CD4-positive, CD25-positive, alpha-beta regulatory T cell (primary cell): ENCODE measurements around the gene ZMPSTE24. TPM values are rescaled to one million over a fixed set of nuclear protein-coding genes. Genes with fewer than 3 reads are reported as not detected.

Experiments
- ATAC-seq, 2 donors: fragments of 150-1000 bp; cut with Tn5 transposase; one replicate each; pipeline ENCODE4 v1.10.0; 2021; ENCODE audit warnings: low read depth in 2 of 2, moderate number of reproducible peaks in 2 of 2, moderate library complexity in 1 of 2
- DNase-seq, 3 donors: peaks; one replicate each; pipeline versions ENCODE4 v3.0.0 to v3.0.0-alpha.2; 2012 to 2022; ENCODE audit warnings: mixed read lengths in 1 of 3
- H3K27ac ChIP-seq: one replicate; pipeline ENCODE4 v1.7.0; 2013; ENCODE audit warnings: mild to moderate bottlenecking, low read length; ENCODE audit not compliant: insufficient read depth, poor library complexity, severe bottlenecking
- H3K27me3 ChIP-seq: one replicate; pipeline ENCODE4 v1.7.0; 2013; ENCODE audit warnings: low read length; ENCODE audit not compliant: control insufficient read depth, insufficient read depth
- H3K36me3 ChIP-seq: one replicate; pipeline ENCODE4 v1.7.0; 2013; ENCODE audit warnings: mild to moderate bottlenecking, low read length, moderate library complexity; ENCODE audit not compliant: control insufficient read depth, insufficient read depth
- H3K4me1 ChIP-seq: 2 replicates; pipeline ENCODE4 v1.7.0; 2013; ENCODE audit warnings: mild to moderate bottlenecking, low read length; ENCODE audit not compliant: insufficient read depth, control insufficient read depth, poor library complexity, severe bottlenecking
- H3K4me3 ChIP-seq: one replicate; pipeline ENCODE4 v1.7.0; 2013; ENCODE audit warnings: low read depth, mild to moderate bottlenecking, low read length, moderate library complexity
- H3K9me3 ChIP-seq, 2 experiments: 1 replicate in 1 of 2; 2 replicates in 1 of 2; pipeline ENCODE4 v1.7.0; 2013; ENCODE audit warnings: low read length in 2 of 2, mild to moderate bottlenecking in 1 of 2, moderate library complexity in 1 of 2; ENCODE audit not compliant: control insufficient read depth in 2 of 2
- H3K27ac Mint-ChIP-seq, 3 donors: one replicate each; pipeline ENCODE4 v1.8.0; 2020 to 2022; ENCODE audit warnings: mild to moderate bottlenecking in 3 of 3, mixed read lengths in 3 of 3, moderate library complexity in 2 of 3
- H3K27me3 Mint-ChIP-seq: one replicate; pipeline ENCODE4 v1.8.0; 2022; ENCODE audit warnings: mild to moderate bottlenecking, mixed read lengths
- H3K36me3 Mint-ChIP-seq: one replicate; pipeline ENCODE4 v1.8.0; 2020; ENCODE audit warnings: mixed read lengths
- H3K4me1 Mint-ChIP-seq, 4 donors: one replicate each; pipeline ENCODE4 v1.8.0; 2020 to 2022; ENCODE audit warnings: mixed read lengths in 4 of 4, mild to moderate bottlenecking in 1 of 4
- H3K4me3 Mint-ChIP-seq, 4 donors: one replicate each; pipeline ENCODE4 v1.8.0; 2020 to 2022; ENCODE audit warnings: mild to moderate bottlenecking in 4 of 4, mixed read lengths in 4 of 4, moderate library complexity in 3 of 4
- H3K9me3 Mint-ChIP-seq, 7 donors: one replicate each; pipeline ENCODE4 v1.8.0; 2020 to 2022; ENCODE audit warnings: mixed read lengths in 7 of 7, mild to moderate bottlenecking in 3 of 7, moderate library complexity in 2 of 7
- polyA plus RNA-seq, 4 donors: library from polyadenylated mRNA; unstranded; fragments of 300-500 nt; fragmentation: Illumina TruSeq; gene quantifications; one replicate each; pipeline ENCODE4 v1.2.3, GENCODE V29; 2021
- total RNA-seq: library from RNA; stranded (reverse); gene quantifications from one replicate; pipeline ENCODE4 v1.2.3, GENCODE V29; 2022

The ZMPSTE24 gene
- total and polyA plus RNA-seq, 5 donors from 2014 or later, result 12.2 to 35.1 (median 31.8) TPM

- no peak overlapping the region for H3K4me3 ChIP-seq
Observed at GRCh38 chr1:40306296-40306695, 48.3 kb downstream of the ZMPSTE24 start.

GRCh38 chr1:40307186-40307585 is 49.1 kb downstream of the ZMPSTE24 start:
- Mint-ChIP-seq H3K27ac (no peak overlapping the region), H3K36me3 (no peaks in the 10 kb centered on the region)
- H3K4me1 ChIP-seq, result peaks cover 4% of the 10 kb centered on the region

More at GRCh38 chr1:40306296-40306695, 48.3 kb downstream of the ZMPSTE24 start:
- Histone ChIP-seq H3K9me3 (no peaks in the 10 kb centered on the region), H3K36me3 (no peaks in the 10 kb centered on the region), H3K4me1 (no peaks in the 10 kb centered on the region), H3K27me3 (no peaks in the 10 kb centered on the region), H3K27ac (no peak overlapping the region)
- DNase-seq (no peak), ATAC-seq (no peak)
- H3K36me3 Mint-ChIP-seq, result no peaks in the 10 kb centered on the region
- H3K27me3 Mint-ChIP-seq, result no peaks in the 10 kb centered on the region
- no peak overlapping the region for H3K4me3 Mint-ChIP-seq
- H3K9me3 Mint-ChIP-seq, result no peaks in the 10 kb centered on the region
- H3K27ac Mint-ChIP-seq, result peak overlapping the region in 2 of 3 donors; percentile 62 to 87
- no peaks in the 10 kb centered on the region for H3K4me1 Mint-ChIP-seq

GRCh38 chr1:40308036-40308727 is 50.1 kb downstream of the ZMPSTE24 start:
- Mint-ChIP-seq H3K4me3 (no peak overlapping the region), H3K9me3 (no peaks in the 10 kb centered on the region), H3K27me3 (no peaks in the 10 kb centered on the region), H3K4me1 (peaks cover 0 to 15% (median 7%) of the 10 kb centered on the region in 4 donors), H3K27ac (no peak overlapping the region), H3K36me3 (no peaks in the 10 kb centered on the region)
- Histone ChIP-seq H3K27me3 (no peaks in the 10 kb centered on the region), H3K4me3 (no peak overlapping the region), H3K27ac (no peak overlapping the region), H3K9me3 (no peaks in the 10 kb centered on the region), H3K36me3 (no peaks in the 10 kb centered on the region), H3K4me1 (peaks cover 14% of the 10 kb centered on the region)
- no peak for DNase-seq
- ATAC-seq, result no peak

More at GRCh38 chr1:40307186-40307585, 49.1 kb downstream of the ZMPSTE24 start:
- ATAC-seq, result no peak
- H3K9me3 Mint-ChIP-seq, result no peaks in the 10 kb centered on the region
- DNase-seq, result no peak
- Histone ChIP-seq H3K27ac (no peak overlapping the region), H3K36me3 (no peaks in the 10 kb centered on the region), H3K27me3 (no peaks in the 10 kb centered on the region), H3K9me3 (no peaks in the 10 kb centered on the region), H3K4me3 (no peak overlapping the region)
- H3K4me1 Mint-ChIP-seq, result peaks cover 0 to 5% (median 0%) of the 10 kb centered on the region in 4 donors
- H3K27me3 Mint-ChIP-seq, result no peaks in the 10 kb centered on the region
- H3K4me3 Mint-ChIP-seq, result no peak overlapping the region

- Histone ChIP-seq H3K4me1 (peaks cover 14% of the 10 kb centered on the region), H3K36me3 (no peaks in the 10 kb centered on the region), H3K4me3 (no peak overlapping the region), H3K27me3 (no peaks in the 10 kb centered on the region), H3K27ac (no peak overlapping the region), H3K9me3 (no peaks in the 10 kb centered on the region)
- no peaks in the 10 kb centered on the region for H3K9me3 Mint-ChIP-seq
- H3K4me1 Mint-ChIP-seq, result peaks cover 4 to 29% (median 10%) of the 10 kb centered on the region in 4 donors
- no peak for ATAC-seq
- H3K27me3 Mint-ChIP-seq, result no peaks in the 10 kb centered on the region
- H3K4me3 Mint-ChIP-seq, result no peak overlapping the region
- H3K27ac Mint-ChIP-seq, result no peak overlapping the region
- DNase-seq, result no peak
- no peaks in the 10 kb centered on the region for H3K36me3 Mint-ChIP-seq
Observed at GRCh38 chr1:40309374-40310128, 51.5 kb downstream of the ZMPSTE24 start.

GRCh38 chr1:40310129-40310461 is 52.1 kb downstream of the ZMPSTE24 start:
- no peaks in the 10 kb centered on the region for H3K9me3 Mint-ChIP-seq
- H3K4me1 ChIP-seq, result peaks cover 19% of the 10 kb centered on the region
- H3K27ac ChIP-seq, result no peak overlapping the region
- H3K27me3 ChIP-seq, result no peaks in the 10 kb centered on the region
- no peaks in the 10 kb centered on the region for H3K9me3 ChIP-seq
- no peak for DNase-seq
- no peak overlapping the region for H3K4me3 Mint-ChIP-seq
- H3K27me3 Mint-ChIP-seq, result no peaks in the 10 kb centered on the region
- peaks cover 5 to 33% (median 12%) of the 10 kb centered on the region in 4 donors for H3K4me1 Mint-ChIP-seq
- H3K36me3 ChIP-seq, result no peaks in the 10 kb centered on the region
- ATAC-seq, result no peak
- H3K36me3 Mint-ChIP-seq, result no peaks in the 10 kb centered on the region
- H3K27ac Mint-ChIP-seq, result peak overlapping the region in 1 of 3 donors; percentile 59
- H3K4me3 ChIP-seq, result no peak overlapping the region

- H3K27ac ChIP-seq, result no peak overlapping the region
- Mint-ChIP-seq H3K4me1 (peaks cover 5 to 40% (median 18%) of the 10 kb centered on the region in 4 donors), H3K36me3 (no peaks in the 10 kb centered on the region), H3K27me3 (no peaks in the 10 kb centered on the region), H3K9me3 (no peaks in the 10 kb centered on the region), H3K27ac (peak overlapping the region; percentile 26 to 77 (median 59)), H3K4me3 (peak overlapping the region in 1 of 4 donors; percentile 32)
- peaks cover 29% of the 10 kb centered on the region for H3K4me1 ChIP-seq
- H3K4me3 ChIP-seq, result no peak overlapping the region
- no peaks in the 10 kb centered on the region for H3K36me3 ChIP-seq
- no peaks in the 10 kb centered on the region for H3K27me3 ChIP-seq
- H3K9me3 ChIP-seq, result no peaks in the 10 kb centered on the region
- ATAC-seq, result no peak
- DNase-seq, result no peak
Observed at GRCh38 chr1:40310983-40311642, 53.1 kb downstream of the ZMPSTE24 start.

- no peaks in the 10 kb centered on the region for H3K36me3 Mint-ChIP-seq
- no peaks in the 10 kb centered on the region for H3K27me3 Mint-ChIP-seq
- Histone ChIP-seq H3K9me3 (no peaks in the 10 kb centered on the region), H3K27ac (no peak overlapping the region), H3K36me3 (no peaks in the 10 kb centered on the region), H3K4me1 (peaks cover 34% of the 10 kb centered on the region), H3K4me3 (no peak overlapping the region), H3K27me3 (no peaks in the 10 kb centered on the region)
- no peaks in the 10 kb centered on the region for H3K9me3 Mint-ChIP-seq
- peaks cover 5 to 42% (median 18%) of the 10 kb centered on the region in 4 donors for H3K4me1 Mint-ChIP-seq
- peak overlapping the region in 2 of 3 donors; percentile 77 to 79 for H3K27ac Mint-ChIP-seq
- H3K4me3 Mint-ChIP-seq, result no peak overlapping the region
- no peak for ATAC-seq
- no peak for DNase-seq
Observed at GRCh38 chr1:40311692-40312091, 53.7 kb downstream of the ZMPSTE24 start.
